Rectal smooth muscle tissue (tissue), 1 donor: ENCODE measurements around the gene ENOSF1.

Experiments
- H3K27ac ChIP-seq: one replicate; pipeline ENCODE4 v1.7.0; 2013; ENCODE audit warnings: low read depth, low read length, inconsistent platforms
- H3K27me3 ChIP-seq: one replicate; pipeline ENCODE4 v1.7.0; 2013; ENCODE audit warnings: low read length; ENCODE audit not compliant: control insufficient read depth, insufficient read depth
- H3K36me3 ChIP-seq: one replicate; pipeline ENCODE4 v1.7.0; 2013; ENCODE audit warnings: low read length; ENCODE audit not compliant: control insufficient read depth, insufficient read depth
- H3K4me1 ChIP-seq: one replicate; pipeline ENCODE4 v1.7.0; 2013; ENCODE audit warnings: low read length; ENCODE audit not compliant: control insufficient read depth, insufficient read depth
- H3K4me3 ChIP-seq: one replicate; pipeline ENCODE4 v1.7.0; 2013; ENCODE audit warnings: low read length
- H3K9ac ChIP-seq: one replicate; pipeline ENCODE4 v1.7.0; 2013; ENCODE audit warnings: low read length

ENOSF1 gene

GRCh38 chr18:666177-666576, 46.3 kb downstream of the ENOSF1 start:
- no peak overlapping the region for H3K9ac ChIP-seq
- no peaks in the 10 kb centered on the region for H3K27me3 ChIP-seq
- H3K4me1 ChIP-seq: no peaks in the 10 kb centered on the region
- H3K27ac ChIP-seq: no peak overlapping the region
- no peaks in the 10 kb centered on the region for H3K36me3 ChIP-seq
- no peak overlapping the region for H3K4me3 ChIP-seq

GRCh38 chr18:662197-662596, 50.2 kb downstream of the ENOSF1 start:
- Histone ChIP-seq H3K4me3 (no peak overlapping the region), H3K27me3 (no peaks in the 10 kb centered on the region), H3K36me3 (no peaks in the 10 kb centered on the region), H3K9ac (no peak overlapping the region), H3K4me1 (peaks cover 3% of the 10 kb centered on the region), H3K27ac (no peak overlapping the region)

- Histone ChIP-seq H3K4me3 (no peak overlapping the region), H3K27me3 (no peaks in the 10 kb centered on the region), H3K27ac (no peak overlapping the region), H3K4me1 (peaks cover 3% of the 10 kb centered on the region), H3K9ac (no peak overlapping the region), H3K36me3 (no peaks in the 10 kb centered on the region)
Observed at GRCh38 chr18:659597-659996, 52.8 kb downstream of the ENOSF1 start.

DNA sequence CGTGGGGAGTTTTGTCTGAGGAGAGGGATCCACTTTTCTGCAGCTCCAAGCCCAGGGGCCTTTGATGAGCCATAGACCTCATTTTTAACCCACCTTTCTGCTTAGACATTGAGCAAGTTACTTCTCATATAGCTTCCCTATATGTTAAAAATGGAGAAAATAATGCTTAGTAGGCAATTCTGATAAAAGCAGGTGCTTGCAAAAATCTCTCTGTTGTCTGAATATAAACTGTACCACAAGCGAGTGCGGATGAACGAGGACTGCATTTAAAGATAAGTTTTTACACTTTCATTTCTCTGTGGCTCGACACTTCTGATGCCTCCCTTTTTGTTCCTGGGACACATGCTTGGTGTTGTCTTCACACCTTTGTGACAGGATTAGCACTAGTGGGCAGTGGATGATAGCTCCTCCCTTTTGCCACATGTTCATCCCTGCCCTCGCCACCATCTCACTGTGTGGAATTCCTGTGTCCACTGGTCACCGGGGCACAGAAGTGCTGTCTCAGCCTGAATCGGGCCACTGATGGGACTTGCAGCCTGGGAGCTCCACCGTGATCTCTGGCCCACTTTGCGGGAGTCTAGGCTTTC, 53.4 kb downstream of the ENOSF1 start:
- Histone ChIP-seq H3K9ac (no peak overlapping the region), H3K27ac (no peak overlapping the region), H3K27me3 (no peaks in the 10 kb centered on the region), H3K4me1 (peaks cover 3% of the 10 kb centered on the region), H3K4me3 (peak overlapping the region; percentile 88), H3K36me3 (no peaks in the 10 kb centered on the region)

GRCh38 chr18:658001-658946, 54.2 kb downstream of the ENOSF1 start:
- Histone ChIP-seq H3K4me1 (peaks cover 3% of the 10 kb centered on the region), H3K36me3 (no peaks in the 10 kb centered on the region), H3K4me3 (peak overlapping the region; percentile 88), H3K27me3 (no peaks in the 10 kb centered on the region), H3K9ac (peak overlapping the region; percentile 40), H3K27ac (no peak overlapping the region)

DNA sequence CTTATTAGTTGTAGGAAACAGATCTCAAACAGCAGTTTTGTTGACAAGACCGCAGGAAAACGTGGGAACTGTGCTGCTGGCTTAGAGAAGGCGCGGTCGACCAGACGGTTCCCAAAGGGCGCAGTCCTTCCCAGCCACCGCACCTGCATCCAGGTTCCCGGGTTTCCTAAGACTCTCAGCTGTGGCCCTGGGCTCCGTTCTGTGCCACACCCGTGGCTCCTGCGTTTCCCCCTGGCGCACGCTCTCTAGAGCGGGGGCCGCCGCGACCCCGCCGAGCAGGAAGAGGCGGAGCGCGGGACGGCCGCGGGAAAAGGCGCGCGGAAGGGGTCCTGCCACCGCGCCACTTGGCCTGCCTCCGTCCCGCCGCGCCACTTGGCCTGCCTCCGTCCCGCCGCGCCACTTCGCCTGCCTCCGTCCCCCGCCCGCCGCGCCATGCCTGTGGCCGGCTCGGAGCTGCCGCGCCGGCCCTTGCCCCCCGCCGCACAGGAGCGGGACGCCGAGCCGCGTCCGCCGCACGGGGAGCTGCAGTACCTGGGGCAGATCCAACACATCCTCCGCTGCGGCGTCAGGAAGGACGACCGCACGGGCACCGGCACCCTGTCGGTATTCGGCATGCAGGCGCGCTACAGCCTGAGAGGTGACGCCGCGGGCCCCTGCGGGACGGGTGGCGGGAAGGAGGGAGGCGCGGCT, 55.0 kb downstream of the ENOSF1 start, which contains the start of gene TYMS:
Gene TYMS (plus strand): TSS at position 343 of the 690 bp plus-strand sequence. CDS start 90 bp downstream, at position 433.
- no peaks in the 10 kb centered on the region for H3K27me3 ChIP-seq
- no peaks in the 10 kb centered on the region for H3K36me3 ChIP-seq
- H3K9ac ChIP-seq: peak within 1 kb of the TSS; percentile 40
- H3K27ac ChIP-seq: no peak within 1 kb of the TSS
- peak within 1 kb of the TSS; percentile 88 for H3K4me3 ChIP-seq
- H3K4me1 ChIP-seq: peaks cover 3% of the 10 kb centered on the region

GRCh38 chr18:655445-655844, 57.0 kb downstream of the ENOSF1 start:
- Histone ChIP-seq H3K27me3 (no peaks in the 10 kb centered on the region), H3K9ac (no peak overlapping the region), H3K4me1 (peaks cover 3% of the 10 kb centered on the region), H3K4me3 (no peak overlapping the region), H3K27ac (no peak overlapping the region), H3K36me3 (no peaks in the 10 kb centered on the region)

- no peaks in the 10 kb centered on the region for H3K36me3 ChIP-seq
- no peak overlapping the region for H3K4me3 ChIP-seq
- H3K9ac ChIP-seq: no peak overlapping the region
- no peaks in the 10 kb centered on the region for H3K27me3 ChIP-seq
- no peak overlapping the region for H3K27ac ChIP-seq
- peaks cover 3% of the 10 kb centered on the region for H3K4me1 ChIP-seq
Observed at GRCh38 chr18:654601-655000, 57.8 kb downstream of the ENOSF1 start.

- no peak overlapping the region for H3K4me3 ChIP-seq
- no peaks in the 10 kb centered on the region for H3K36me3 ChIP-seq
- H3K27me3 ChIP-seq: no peaks in the 10 kb centered on the region
- H3K9ac ChIP-seq: no peak overlapping the region
- no peak overlapping the region for H3K27ac ChIP-seq
- peaks cover 1% of the 10 kb centered on the region for H3K4me1 ChIP-seq
Observed at GRCh38 chr18:653512-653911, 58.9 kb downstream of the ENOSF1 start.

- no peaks in the 10 kb centered on the region for H3K4me1 ChIP-seq
- H3K27ac ChIP-seq: no peak overlapping the region
- no peak overlapping the region for H3K4me3 ChIP-seq
- H3K9ac ChIP-seq: no peak overlapping the region
- no peaks in the 10 kb centered on the region for H3K36me3 ChIP-seq
- no peaks in the 10 kb centered on the region for H3K27me3 ChIP-seq
Observed at GRCh38 chr18:652131-652530, 60.3 kb downstream of the ENOSF1 start.

GRCh38 chr18:650428-650858, 62.0 kb downstream of the ENOSF1 start:
- no peak overlapping the region for H3K4me3 ChIP-seq
- H3K27ac ChIP-seq: no peak overlapping the region
- H3K27me3 ChIP-seq: no peaks in the 10 kb centered on the region

DNA sequence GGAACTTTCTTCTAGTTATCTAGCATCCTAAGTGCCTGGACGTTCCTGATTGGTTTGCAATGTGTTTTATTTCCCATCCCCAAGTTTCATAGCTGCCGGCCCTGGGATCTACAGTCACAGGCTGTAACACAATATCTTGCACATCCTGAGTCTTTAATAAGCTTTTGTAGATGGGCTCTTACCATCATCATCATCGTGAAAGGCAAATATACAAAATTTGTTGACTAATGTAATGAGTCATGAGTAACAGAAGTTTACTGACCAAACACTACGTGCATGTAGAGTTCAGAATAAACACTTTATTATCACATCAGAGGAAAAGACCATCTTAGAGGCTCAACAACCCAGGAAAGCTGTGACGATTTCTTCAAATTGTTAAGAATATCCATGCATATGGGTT, 63.1 kb downstream of the ENOSF1 start:
- Histone ChIP-seq H3K4me1 (no peaks in the 10 kb centered on the region), H3K27me3 (no peaks in the 10 kb centered on the region), H3K4me3 (no peak overlapping the region), H3K36me3 (no peaks in the 10 kb centered on the region), H3K27ac (no peak overlapping the region), H3K9ac (no peak overlapping the region)

More at GRCh38 chr18:650428-650858, 62.0 kb downstream of the ENOSF1 start:
- H3K4me1 ChIP-seq: no peaks in the 10 kb centered on the region
- no peaks in the 10 kb centered on the region for H3K36me3 ChIP-seq
- no peak overlapping the region for H3K9ac ChIP-seq
